ENCODE data around the gene KLB.

The KLB gene

GRCh38 chr4:39498727-39499020 is 91.9 kb downstream of the KLB start:
- TF ChIP-seq CTCF (IDR thresholded peaks at IDR 0.05; ENCODE audit: extremely low read depth, missing control alignments): no peak
- DNase-seq (ENCODE audit: low spot score): no peak

All from GM20000 (cell line).